ENCODE results near the gene AREL1. TPM values are rescaled to one million over a fixed set of nuclear protein-coding genes. Genes with fewer than 3 reads are reported as not detected.

Gene AREL1
- total RNA-seq, 1 donor from 2014 or later: 27.6 TPM

- DNase-seq: no peak
Measured at GRCh38 chr14:74634481-74634880, 78.4 kb downstream of the AREL1 start.

GRCh38 chr14:74630881-74631690, 81.8 kb downstream of the AREL1 start:
- no peak for DNase-seq

- DNase-seq: no peak
Measured at GRCh38 chr14:74628418-74628817, 84.5 kb downstream of the AREL1 start.

DNA sequence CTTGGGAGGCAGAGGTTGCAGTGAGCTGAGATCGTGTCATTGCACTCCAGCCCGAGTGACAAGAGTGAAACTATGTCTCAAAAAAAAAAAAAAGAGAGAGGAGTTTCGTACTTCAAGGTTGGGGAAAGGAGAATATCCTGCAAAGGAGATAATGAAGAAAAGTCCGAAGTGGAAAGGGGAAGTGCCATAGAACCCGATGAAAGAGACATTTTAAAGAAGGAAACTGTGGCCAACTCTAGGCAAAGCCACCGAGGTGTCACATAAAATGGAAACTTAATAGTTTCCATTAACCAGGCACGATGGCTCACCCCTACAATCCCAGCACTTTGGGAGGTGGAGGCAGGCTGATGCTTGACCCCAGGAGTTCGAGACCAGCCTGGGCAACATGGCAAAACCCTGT, 85.8 kb downstream of the AREL1 start:
- DNase-seq: no peak

GRCh38 chr14:74622257-74622656, 90.6 kb downstream of the AREL1 start:
- DNase-seq: no peak

- no peak for DNase-seq
Measured at GRCh38 chr14:74621556-74621955, 91.3 kb downstream of the AREL1 start.

GRCh38 chr14:74620923-74621322, 92.0 kb downstream of the AREL1 start:
- no peak for DNase-seq

DNA sequence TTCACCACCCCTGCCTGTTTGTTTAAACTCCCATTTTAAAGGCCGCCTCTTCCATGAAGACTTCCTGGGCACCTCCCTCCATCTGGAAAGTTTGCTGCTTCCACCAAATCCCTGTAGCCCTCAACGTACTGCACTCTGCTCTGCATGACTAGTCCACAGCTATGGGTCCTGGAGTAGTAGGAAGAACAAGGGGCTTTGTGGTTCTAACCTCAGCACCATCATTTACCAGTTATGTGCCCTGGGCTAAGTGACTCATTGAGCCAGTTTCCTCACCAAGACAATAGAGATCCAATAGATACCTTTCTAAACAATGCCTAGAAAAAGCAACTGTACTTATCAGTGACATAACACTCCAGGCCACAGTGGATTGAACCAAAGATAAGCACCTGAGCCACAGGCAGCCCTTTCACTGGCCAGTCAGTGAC, 92.4 kb downstream of the AREL1 start:
- peak; percentile 97 for DNase-seq

- peak; percentile 92 for DNase-seq
Measured at GRCh38 chr14:74619672-74620131, 93.2 kb downstream of the AREL1 start.

DNA sequence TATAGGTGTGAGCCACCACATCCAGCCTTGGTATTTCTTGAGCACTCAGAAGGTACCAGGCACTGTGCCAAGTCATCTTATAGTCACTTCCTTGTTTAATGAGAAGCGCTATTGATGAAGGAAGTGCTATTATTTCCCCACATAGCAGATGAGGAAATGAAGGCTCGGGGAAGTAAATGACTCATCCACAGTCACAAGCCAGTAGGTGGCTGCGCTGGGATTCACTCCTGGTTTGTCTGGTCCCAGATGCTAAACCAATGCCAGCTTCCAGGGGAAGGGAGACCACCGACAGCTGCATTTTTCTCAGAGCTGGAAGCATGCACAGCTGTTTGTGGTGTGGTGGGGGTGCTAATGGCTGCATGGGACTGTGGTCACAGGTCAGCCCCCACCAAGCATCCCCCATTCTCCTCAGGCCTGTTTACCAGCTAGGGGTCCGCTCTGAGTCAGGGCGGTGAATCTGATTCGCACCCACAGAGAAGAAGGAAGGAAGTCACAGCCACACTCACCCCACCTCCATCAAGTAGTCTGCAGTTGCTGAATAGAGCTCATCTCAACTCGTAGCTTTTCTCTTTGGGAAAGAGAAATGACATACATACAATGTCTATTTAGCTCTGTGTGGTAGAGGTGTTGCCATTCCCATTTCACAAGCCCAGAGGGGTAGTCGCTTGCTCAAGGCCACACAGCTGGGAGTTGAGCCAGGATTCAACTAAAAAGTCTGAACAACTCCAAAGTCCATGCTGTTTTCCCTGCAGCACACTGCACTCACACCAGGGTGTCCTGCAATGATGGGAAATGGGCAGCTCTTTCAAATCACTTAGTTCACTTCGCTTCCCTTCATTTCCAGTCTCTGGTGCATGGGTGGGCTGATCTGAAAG, 94.6 kb downstream of the AREL1 start:
- peak; percentile 95 for DNase-seq

DNA sequence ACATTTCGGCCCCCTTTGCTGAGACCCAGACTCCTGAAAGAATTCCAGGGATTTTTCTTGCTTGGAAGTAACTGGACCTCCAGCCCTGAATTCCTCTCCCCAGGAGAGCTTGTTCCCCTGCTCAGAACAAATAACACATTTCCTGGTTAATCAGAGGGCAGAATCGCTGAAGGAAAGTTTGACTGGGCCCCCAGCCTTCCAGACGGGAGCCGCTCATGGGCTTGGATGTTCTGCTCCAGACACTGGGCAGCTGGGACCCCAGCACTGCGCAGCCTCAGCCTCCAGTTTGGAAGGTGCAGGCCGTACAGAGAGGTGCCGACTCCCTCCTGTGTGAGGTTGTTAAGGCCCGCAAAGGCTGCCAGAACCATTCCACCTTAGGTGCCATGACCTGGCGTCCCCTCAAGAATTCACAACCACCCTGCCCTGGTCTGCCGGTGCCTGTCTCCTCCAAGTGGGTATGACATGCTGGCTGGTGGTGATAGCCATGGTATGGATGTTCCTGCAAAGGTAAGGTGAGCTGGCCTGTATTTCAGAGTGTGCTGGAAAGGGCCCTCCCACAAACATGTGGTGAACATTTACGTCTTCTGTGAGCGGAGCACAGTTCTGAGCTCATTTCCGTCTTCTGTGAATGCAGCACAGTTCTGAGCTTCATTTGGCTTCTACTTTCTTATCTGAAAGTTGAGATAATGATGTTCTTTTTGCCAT, 95.7 kb downstream of the AREL1 start:
- DNase-seq: peak; percentile 78

DNA sequence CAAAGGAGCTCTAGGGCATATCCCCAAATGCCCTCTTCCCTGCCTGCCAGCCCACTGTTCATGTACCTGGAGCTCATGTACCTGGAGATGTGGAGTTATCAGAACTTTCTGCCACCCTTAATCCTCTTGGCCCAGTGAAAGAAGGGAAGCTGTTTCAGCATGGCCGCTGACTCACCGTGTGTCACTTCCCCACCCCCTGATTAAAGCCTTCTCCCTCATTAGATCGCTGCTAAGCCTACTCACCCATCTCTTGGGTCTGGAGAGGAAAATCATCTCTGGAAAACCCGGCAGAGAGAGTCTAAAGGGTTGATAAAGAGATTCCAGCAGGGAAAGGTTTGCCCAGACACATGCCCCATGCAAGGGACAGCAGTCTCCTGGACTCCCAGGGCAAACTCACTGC, 96.4 kb downstream of the AREL1 start:
- DNase-seq: peak; percentile 92

DNA sequence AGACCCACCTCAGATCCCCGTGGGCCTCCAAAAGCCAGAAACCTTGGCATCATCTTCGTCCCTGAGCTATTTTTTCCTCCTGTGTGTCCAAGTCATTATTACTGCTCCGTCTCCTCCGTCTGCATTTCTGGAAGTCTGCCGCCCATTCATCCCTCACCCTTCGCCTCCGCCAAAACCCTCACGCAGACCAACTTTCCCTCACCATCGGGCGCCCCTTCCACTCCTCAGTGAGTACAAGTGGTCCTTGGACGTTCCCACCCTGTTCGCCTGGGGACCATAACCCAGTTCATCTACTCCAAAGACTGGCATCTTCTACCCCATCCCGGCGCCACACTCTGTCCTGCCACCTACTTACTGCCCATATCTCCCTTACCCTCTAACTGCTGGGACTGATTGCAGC, 97.1 kb downstream of the AREL1 start:
- DNase-seq: no peak

GRCh38 chr14:74614508-74615495, 98.1 kb downstream of the AREL1 start:
- DNase-seq: no peak

DNA sequence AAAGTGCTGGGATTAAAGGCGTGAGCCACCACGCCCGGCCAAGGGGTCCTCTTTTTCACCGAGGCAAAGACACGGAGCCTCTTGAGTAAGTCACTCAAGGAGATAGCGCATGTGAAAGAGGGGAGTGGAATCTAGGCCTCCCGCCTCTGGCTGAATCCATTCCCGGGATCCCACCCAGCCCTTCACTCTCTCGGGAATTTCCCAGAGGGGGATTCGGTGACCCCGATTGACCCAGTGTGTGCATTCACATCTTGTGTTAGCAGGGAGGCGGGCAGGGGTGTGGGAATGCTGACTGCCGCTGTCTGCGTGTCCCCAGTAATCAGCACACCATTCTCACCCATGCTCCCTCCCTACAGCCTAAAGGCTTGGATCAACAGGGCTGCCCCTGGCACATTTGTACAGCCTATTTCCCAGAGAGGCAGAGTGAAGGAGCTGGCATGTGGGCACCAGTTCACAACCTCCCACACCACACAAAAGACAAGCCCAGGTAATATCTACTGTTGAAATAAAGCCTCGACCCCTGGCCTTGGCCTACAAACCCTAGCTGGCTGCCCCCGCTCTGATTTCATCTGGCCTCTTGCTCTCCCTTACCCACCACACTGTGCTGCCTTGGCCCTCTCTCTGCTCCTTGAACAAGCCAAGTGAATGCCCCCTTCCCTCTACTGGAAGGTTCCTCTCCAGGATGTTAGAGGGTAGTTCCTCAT, 99.5 kb downstream of the AREL1 start:
- no peak for DNase-seq

DNA sequence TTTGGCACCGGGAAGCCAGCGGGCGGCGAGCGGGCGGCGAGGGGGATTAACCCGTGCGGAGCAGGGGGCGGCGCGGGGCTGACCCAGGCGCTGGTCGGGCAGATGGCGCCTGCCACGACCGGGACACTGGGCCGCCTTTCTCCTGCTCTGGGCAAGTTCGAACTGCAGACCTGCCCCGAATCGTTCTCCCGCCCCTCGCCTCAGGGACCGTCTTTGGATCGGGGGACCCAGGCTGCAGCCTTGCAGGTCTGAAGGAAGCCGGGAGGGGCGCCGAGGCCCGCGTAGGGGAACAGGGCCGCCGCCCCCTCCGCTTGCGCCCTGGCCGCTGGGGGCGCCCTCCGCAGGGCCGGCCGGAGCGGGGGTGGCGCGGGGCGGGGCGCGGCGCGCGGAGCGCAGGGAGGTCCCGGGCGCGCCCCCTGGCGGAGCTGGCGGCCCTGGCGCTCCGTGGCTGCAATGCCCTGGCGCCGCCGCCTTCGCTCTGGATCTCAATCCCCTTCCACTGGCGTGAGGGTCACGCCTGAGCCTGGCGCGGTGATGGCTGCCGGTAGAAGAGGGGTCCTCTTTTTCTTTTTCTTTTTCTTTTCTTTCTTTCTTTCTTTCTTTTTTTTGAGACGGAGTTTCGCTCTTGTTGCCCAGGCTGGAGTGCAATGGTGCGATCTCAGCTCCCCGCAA, 100.4 kb downstream of the AREL1 start:
- DNase-seq: peak; percentile 91

DNA sequence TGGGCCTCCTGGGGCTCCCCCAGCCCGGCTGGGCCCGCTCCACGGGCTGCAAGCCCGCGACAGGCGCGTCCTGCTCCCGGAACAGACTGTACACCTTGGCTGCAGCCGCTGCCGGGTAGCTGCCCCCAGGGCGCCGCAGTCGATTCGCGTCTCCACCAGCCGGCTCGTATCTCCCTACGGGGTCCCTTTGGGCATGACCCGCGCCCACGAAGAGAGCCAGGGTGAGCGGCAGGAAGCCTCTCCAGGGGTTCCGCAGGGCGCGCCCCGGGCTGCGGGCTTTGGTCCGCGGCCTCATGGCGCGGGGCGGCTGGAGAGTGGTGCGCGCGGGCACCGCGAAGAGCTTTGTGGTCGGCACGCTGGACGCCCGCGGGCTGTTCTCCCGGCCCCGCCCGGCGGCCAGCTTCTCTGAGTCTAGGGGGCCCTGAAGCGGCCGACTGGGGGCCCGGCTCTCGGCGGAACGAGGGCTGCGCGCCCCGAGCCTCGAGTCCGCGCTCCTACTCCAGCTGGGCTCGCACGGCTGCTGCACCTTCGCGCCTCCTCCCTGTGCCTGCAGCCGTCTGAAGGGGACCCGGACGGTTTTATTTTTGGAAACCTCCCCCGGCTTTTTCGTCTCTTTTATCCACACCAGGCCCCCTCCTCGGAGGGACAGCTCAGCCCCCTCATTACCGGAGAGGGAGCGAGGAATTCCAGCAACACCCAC, 101.1 kb downstream of the AREL1 start, which contains the start of gene LTBP2:
LTBP2 (minus strand) TSS at position 588 of the 700 bp plus-strand sequence; CDS start at position 295, 293 bp downstream.
- DNase-seq: peak; percentile 60
